ENCODE results near the gene PCSK2.

The PCSK2 gene

DNA sequence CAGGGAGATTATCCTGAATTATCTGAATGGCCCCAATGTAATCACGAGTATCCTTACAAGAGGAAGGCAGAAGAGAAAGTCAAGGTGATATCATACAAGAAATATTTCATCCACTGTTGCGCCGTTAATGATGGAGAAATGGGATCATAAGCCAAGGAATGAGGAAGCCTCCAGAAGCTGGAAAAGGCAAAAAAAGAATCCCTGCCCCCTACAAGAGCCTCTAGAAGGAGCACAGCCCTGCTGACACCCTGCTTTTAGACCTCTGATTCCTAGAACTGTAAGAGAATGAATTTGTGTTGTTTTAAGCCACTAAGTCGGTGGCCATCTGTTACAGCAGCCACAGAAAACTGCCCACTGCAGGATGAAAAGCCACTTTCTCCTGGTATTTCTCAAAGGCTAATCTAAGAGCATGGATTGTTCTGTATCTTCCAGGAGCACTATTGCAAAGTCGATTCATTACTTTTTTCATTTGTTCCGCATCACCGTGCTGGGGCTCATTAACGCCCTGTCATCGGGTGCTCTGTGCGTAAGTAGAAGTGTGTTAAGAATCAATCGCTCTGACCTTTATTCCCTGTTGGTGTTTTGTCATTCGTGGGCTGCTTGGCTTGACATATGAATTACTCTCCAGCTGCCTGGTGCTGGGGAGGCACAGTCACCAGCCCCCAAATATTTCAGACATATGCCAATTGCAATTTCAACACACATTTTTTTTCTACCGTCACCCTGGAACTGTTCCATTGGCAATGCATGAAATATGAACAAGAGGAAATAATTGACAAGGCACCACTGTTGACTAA, 117.0 kb downstream of the PCSK2 start:
- no peak for DNase-seq

DNA sequence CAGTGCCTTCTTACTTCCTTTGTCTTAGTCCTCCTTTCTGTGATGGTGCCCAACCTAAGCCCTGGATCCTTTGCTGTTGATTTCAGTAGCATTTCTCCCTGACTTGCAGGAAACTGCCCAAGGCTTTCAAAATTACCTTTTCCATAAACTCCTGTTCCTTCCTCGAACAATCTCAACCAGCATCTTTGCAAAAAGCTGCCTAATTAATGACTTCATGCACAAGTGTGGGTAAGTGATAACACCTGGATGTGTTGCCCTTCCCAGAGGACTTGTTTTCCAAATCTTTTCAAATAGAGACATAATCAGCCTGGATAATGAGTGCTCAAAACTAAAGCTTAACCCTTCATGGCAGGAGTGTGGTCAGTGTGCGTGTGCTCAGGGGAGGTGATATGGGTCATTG, 118.0 kb downstream of the PCSK2 start:
- DNase-seq = no peak

DNA sequence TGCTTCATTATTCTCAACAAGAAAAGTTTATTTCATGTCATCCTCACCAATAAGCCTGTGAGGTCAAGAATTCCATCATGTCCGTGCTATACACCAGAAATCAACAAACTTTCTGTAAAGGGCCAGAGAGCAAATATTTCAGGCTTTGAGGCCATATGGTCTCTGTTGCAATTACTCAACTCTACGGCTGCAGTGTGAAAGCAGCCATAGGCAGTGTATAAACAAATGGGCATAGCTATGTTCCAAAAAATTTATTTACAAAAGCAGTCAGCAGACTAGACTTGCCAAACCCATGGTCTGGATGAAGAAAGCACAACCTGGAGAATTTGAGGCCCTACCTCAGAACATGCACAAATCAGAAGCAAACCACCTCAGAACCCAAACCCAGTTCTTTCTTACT, 118.5 kb downstream of the PCSK2 start:
- DNase-seq = no peak

GRCh38 chr20:17350321-17350720, 123.5 kb downstream of the PCSK2 start:
- DNase-seq = no peak

DNA sequence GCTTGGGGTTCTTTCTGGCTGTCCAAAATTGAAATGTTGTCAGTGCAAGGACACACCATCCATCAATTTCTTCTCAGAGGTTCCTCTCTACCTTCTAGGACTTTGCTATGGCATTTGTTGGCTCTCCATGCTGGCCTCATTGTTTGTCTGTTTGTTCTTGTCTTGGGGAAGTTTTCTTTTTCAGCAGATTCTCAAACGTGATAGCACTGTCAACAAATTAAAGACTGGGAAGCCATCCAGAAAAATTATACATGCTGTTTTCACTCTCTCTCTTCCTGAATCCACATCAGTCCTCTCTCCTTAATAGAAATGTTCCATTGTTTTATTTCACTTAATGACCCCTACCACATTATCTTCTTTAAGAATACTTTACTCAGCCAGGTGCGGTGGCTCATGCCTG, 130.4 kb downstream of the PCSK2 start:
- no peak for DNase-seq

- DNase-seq = no peak
These were observed 132.0 kb downstream of the PCSK2 start for GRCh38 chr20:17358854-17359253.

DNA sequence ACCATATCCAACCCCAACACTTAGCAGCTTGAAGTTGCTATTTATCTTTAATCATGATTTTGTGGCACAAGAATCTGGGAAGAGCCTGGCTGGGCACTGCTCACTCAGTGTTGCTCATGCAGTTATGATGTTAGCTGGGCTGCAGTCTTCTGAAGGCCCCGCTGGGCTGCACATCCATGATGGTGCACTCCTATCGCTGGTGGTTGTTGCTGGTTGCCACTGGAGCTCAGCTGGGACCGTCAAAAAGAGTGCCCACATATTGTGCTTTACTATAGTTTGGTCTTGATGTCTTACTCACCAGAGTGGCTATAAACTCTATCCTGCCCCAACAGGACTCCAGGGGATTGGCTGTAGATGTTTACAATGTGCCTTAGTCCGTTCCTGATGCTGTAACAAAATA, 137.8 kb downstream of the PCSK2 start:
- no peak for DNase-seq

DNA sequence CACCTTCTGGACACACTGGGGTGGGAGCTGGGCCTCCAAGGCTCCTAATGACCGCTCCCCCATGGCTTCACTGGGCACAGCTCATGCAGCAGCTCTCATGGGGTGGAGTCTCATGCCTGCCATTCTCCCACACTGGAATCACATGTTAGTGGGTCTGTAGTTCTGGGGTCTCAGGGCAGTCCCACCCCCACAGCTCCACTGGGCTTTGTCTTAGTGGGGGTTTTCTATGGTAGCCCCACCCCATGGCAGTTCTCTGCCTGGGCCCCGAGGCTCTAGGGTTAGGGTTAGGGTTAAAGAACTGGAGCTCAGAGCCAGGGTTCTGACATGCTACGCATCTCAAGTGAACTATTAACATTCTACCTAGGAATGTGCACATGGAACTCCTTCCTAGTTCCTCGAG, 139.0 kb downstream of the PCSK2 start:
- DNase-seq = no peak

- no peak for DNase-seq
These were observed 142.7 kb downstream of the PCSK2 start for GRCh38 chr20:17369506-17369905.

DNA sequence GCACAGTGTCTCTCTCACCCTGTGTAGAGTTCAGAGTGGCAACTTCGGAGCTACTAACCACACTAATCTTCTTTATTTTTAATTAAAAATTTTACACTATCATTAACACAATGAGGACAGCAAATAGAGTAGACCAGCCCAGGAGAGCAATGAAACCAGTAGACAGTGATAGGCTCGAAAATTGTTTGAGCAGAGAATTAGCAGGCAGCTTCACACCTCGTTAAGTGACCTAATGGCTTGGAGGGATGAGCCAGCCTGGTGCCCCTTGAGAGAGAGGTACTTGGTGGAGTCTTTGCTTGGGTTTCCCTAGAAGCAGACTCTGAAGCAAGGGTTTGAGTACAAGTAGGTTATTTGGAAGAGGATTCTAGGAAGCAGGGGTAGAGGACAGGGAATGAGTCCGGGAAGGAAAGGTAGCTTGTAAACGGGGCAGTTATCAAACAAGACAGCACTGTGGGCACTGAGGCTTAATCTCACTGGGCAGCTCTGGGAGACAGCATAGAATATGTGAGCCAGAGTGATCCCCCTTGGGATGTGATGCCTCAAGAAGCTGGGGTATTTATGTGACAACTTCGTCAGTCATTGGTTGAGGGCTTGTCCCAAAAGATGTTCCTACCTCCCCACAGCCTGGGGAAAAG, 146.1 kb downstream of the PCSK2 start:
- DNase-seq = no peak

DNA sequence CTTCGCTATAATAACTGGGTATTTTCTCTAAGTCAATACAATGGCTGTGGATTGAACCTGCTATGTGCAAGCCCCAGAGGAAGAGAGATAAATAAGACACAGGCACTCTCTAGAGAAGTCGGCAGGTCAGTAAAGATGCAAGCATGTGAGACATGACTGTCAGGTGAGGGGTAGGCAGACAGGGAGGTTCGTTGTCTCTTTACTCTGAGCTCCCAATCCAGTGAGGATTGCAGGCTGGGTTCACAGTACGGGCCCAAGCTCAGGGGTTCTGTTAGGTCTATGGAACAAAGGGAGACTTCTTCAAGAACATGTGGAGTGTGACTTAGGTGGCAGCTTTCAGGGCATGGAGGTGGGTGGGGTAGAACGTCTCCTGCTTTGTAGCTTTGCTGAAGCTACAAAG, 147.2 kb downstream of the PCSK2 start:
- DNase-seq = no peak

DNA sequence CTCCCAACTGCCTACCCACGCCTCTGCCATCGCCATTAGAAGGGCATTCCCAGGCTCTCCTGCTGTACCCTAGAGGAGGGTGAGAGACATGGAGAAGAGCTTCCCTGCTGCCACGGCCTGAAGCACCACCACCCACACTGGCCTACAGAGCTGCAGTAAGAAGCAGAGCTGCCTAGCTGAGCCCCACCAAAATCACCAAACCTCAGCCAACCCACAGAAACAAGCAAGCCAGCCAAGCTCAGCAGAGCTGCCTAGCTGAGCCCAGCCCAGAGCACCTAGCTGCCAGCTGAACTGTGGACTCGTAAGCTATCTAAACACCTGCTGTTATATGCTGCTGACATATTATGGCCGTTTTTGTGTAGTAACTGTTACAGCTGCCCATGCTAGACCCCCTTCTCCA, 149.2 kb downstream of the PCSK2 start:
- DNase-seq = no peak

- DNase-seq = no peak
These were observed 150.4 kb downstream of the PCSK2 start for GRCh38 chr20:17377231-17377630.

- no peak for DNase-seq
These were observed 152.8 kb downstream of the PCSK2 start for GRCh38 chr20:17379651-17380050.

DNA sequence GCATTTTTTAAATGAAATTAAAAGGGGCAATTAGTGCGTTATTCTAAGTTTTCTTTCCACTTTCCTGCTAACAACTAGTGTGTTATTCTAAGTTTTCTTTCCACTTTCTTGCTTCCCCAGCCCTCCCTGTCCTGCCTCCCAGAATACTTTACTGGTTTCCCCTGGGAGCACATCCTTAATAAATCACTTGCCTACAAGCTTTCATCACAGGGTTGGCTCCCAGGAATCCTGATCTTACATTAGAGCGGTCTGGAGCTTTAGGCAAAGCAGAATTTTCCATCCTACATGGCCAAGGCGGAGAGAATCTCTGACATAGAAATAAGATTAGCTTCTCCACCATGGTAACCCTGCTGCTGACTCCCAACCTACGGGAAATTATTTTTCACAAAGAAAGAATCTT, 154.0 kb downstream of the PCSK2 start:
- DNase-seq = no peak

- no peak for DNase-seq
These were observed 154.9 kb downstream of the PCSK2 start for GRCh38 chr20:17381724-17382123.

GRCh38 chr20:17385798-17386197, 159.0 kb downstream of the PCSK2 start:
- no peak for DNase-seq

- DNase-seq = no peak
These were observed 163.8 kb downstream of the PCSK2 start for GRCh38 chr20:17390655-17391054.

DNA sequence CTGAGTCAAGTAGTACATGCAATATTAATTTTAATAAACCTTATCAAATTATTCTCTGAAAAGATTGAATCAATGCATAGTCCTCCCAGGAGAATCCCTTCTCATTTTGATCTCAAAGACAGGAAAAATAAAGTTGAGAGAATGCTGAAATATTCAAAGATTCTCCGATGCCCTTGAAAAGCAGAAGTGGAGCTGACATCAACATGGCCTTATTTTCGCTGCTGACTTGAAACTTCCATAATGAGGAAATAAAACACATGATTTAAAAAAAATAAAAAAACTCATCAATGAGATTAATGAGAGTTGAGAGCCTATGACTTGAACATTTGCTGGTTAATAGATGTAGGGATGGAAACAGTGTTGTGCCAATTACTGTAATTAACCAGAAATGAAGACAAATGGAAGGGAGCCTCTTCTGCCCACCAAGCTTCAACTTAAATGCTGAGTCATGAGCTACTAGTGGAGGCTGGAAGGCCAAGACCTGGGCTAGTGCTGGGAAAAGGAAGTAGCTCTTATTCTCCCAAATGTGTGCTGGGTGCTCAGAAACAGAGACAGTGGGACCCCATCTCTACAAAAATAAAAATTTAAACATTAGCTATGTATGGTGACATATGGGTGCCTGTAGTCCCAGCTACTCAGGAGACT, 164.4 kb downstream of the PCSK2 start:
- DNase-seq = no peak

GRCh38 chr20:17394411-17394810, 167.6 kb downstream of the PCSK2 start:
- DNase-seq = no peak

- DNase-seq = no peak
These were observed 168.9 kb downstream of the PCSK2 start for GRCh38 chr20:17395729-17396128.

DNA sequence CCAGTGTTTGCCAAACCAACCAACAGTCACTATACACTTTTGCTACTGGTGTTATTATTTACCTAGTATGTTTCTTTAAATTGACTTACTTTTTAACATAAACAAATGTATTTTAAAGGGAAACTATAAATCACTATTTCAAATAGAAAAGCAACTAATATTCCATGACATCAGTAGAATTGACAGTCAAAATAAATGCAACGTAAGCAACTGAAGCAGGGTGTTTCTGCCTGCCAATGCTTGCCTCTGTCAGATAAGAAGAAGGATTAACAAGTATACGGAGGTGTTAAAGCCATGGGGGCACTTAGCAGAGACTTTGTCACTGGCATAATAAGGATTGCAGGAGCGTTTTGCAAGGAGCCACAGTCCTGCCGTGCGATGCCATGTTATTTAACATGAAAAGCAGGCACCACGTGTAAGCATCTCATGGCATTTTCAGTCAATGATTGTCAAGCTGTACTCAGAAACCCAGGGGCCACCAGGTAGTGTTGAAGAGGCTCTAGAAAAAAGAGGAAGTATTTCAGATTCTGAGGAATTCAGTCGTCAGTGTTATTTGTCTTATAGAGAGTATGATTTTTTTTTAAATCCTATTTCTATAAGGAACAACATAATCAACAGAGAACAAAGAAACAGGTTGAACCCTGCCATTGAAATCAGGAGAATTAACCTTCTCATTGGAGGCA, 172.6 kb downstream of the PCSK2 start:
- no peak for DNase-seq

- DNase-seq = no peak
These were observed 176.6 kb downstream of the PCSK2 start for GRCh38 chr20:17403461-17403860.
